Prostate gland (tissue), 2 donors: Measurements from ENCODE around the gene SLCO2B1.

Experiments
- POLR2A ChIP-seq: fragments of 450-650 bp; IDR thresholded peaks from one replicate; pipeline ENCODE4 v1.6.1; 2016; ENCODE audit warnings: antibody characterized with exemption, mild to moderate bottlenecking
- TF ChIP-seq, protein P1 (sequence below), 4 experiments: fragments of 200-600 bp in 2 of 4; fragments of 450-650 bp in 2 of 4; sonication (generic) in 2 of 4; IDR thresholded peaks; 1 replicate in 3 of 4; 2 replicates in 1 of 4; pipeline ENCODE4 v1.5.1; 2016 to 2019; ENCODE audit warnings: antibody characterized with exemption in 4 of 4, mild to moderate bottlenecking in 2 of 4, moderate library complexity in 2 of 4

DNA sequence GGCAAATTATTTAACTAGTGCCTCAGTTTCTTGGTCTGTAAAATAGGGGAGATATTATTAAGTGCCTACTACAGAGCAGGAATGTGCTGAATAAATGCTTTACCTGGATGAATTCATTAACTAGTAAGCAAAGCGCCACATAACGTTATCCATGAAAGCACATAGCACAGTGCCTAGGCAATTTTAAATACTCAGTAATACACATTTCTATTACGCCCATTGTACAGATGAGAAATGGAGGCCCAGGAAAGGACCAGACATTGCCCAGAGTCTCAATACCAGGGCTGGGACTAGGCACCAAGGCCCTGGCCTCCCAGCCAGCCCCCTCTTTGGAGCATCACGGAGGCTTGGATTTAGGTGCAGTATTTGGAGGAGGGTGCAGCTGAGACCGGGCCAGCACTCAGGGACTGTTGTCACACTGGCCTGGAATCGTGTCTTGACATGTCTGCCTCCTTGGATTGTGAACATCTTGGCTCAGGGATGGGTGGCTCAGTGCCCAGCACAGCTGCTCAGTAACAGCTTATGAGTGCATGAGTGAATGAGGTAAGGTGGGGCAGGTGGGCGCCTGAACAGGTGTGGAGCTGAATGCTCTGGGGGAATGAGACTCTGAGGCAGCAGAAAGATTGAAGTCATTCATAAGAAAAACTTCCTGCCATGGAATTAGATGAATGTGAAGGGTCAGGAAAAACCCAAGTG lies 47.5 kb downstream of the SLCO2B1 start:
- TF ChIP-seq, protein P1, sequence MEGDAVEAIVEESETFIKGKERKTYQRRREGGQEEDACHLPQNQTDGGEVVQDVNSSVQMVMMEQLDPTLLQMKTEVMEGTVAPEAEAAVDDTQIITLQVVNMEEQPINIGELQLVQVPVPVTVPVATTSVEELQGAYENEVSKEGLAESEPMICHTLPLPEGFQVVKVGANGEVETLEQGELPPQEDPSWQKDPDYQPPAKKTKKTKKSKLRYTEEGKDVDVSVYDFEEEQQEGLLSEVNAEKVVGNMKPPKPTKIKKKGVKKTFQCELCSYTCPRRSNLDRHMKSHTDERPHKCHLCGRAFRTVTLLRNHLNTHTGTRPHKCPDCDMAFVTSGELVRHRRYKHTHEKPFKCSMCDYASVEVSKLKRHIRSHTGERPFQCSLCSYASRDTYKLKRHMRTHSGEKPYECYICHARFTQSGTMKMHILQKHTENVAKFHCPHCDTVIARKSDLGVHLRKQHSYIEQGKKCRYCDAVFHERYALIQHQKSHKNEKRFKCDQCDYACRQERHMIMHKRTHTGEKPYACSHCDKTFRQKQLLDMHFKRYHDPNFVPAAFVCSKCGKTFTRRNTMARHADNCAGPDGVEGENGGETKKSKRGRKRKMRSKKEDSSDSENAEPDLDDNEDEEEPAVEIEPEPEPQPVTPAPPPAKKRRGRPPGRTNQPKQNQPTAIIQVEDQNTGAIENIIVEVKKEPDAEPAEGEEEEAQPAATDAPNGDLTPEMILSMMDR (IDR thresholded peaks at IDR 0.05), result no peak
- TF ChIP-seq POLR2A, result no peak
